SU-DHL-6 (cell line): ENCODE results near the gene F8.

Experiments used
- H2AFZ ChIP-seq: fragments of 200-600 bp; sonication (generic); 2 replicates; pipeline ENCODE4 v1.6.1; 2014; ENCODE audit warnings: low read depth, mild to moderate bottlenecking, moderate library complexity, mixed read lengths, antibody characterized with exemption, low read length; ENCODE audit not compliant: severe bottlenecking
- H3F3A ChIP-seq: fragments of 200-600 bp; shearing (Covaris generic); 2 replicates; pipeline ENCODE4 v1.6.0; 2016; ENCODE audit warnings: antibody characterized with exemption, mild to moderate bottlenecking; ENCODE audit not compliant: insufficient read depth
- H3K27ac ChIP-seq: fragments of 200-600 bp; sonication (generic); 2 replicates; pipeline ENCODE4 v1.5.1; 2016; ENCODE audit warnings: low read depth, mild to moderate bottlenecking, low read length, moderate library complexity, mixed read lengths
- H3K27me3 ChIP-seq: fragments of 200-600 bp; sonication (generic), shearing (Covaris generic); 2 replicates; pipeline ENCODE4 v1.6.0; 2014; ENCODE audit warnings: mild to moderate bottlenecking, low read length
- H3K36me3 ChIP-seq: fragments of 200-600 bp; sonication (generic); 2 replicates; pipeline ENCODE4 v1.6.1; 2014; ENCODE audit warnings: mild to moderate bottlenecking, low read length, mixed read lengths
- H3K4me2 ChIP-seq: fragments of 300-600, 200-600 bp; shearing (Covaris generic), sonication (generic); 2 replicates; pipeline ENCODE4 v1.6.0; 2014; ENCODE audit warnings: low read length, low read depth, mild to moderate bottlenecking; ENCODE audit not compliant: poor library complexity, severe bottlenecking
- H3K4me3 ChIP-seq: fragments of 200-600 bp; sonication (generic); 2 replicates; pipeline ENCODE4 v1.5.1; 2014; ENCODE audit warnings: antibody characterized with exemption, low read length, mild to moderate bottlenecking, mixed read lengths; ENCODE audit not compliant: insufficient read depth, poor library complexity, severe bottlenecking
- H3K79me2 ChIP-seq: fragments of 200-600 bp; sonication (generic); 2 replicates; pipeline ENCODE4 v1.6.1; 2014; ENCODE audit warnings: mild to moderate bottlenecking, low read length, moderate library complexity; ENCODE audit not compliant: insufficient read depth
- H3K9ac ChIP-seq: fragments of 200-600 bp; sonication (generic); 2 replicates; pipeline ENCODE4 v1.7.0; 2014; ENCODE audit warnings: mild to moderate bottlenecking, low read length
- H3K9me2 ChIP-seq: fragments of 200-600 bp; sonication (generic); replicated peaks from 2 replicates; pipeline ENCODE4 v1.6.1; 2014; ENCODE audit warnings: low read length; ENCODE audit not compliant: insufficient read depth
- H3K9me3 ChIP-seq: fragments of 200-600 bp; sonication (generic); 2 replicates; pipeline ENCODE4 v1.6.1; 2014; ENCODE audit warnings: low read length, mixed read lengths; ENCODE audit not compliant: insufficient read depth
- H4K20me1 ChIP-seq: fragments of 200-600 bp; sonication (generic); 2 replicates; pipeline ENCODE4 v1.6.1; 2014; ENCODE audit warnings: low read depth, mild to moderate bottlenecking, antibody characterized with exemption, low read length, moderate library complexity, mixed read lengths
- EZH2phosphoT487 ChIP-seq: fragments of 200-600 bp; sonication (generic), shearing (Covaris generic); conservative IDR thresholded peaks from 2 replicates; pipeline ENCODE4 v1.6.1; 2018; ENCODE audit warnings: mild to moderate bottlenecking, antibody characterized with exemption, low read length, moderate library complexity, mixed read lengths
- TF ChIP-seq, protein P1 (sequence below): fragments of 200-600 bp; sonication (generic); IDR thresholded peaks from one replicate; pipeline ENCODE4 v1.5.1; 2017; ENCODE audit warnings: antibody characterized with exemption, mild to moderate bottlenecking, low read length, moderate library complexity; ENCODE audit not compliant: insufficient read depth, poor library complexity, severe bottlenecking

The F8 gene

GRCh38 chrX:154980330-154981115 is 42.0 kb downstream of the F8 start:
- Histone ChIP-seq H3K36me3 (no peaks in the 10 kb centered on the region), H3K27me3 (no peaks in the 10 kb centered on the region), H4K20me1 (no peaks in the 10 kb centered on the region), H2AFZ (peak overlapping the region; percentile 48), H3K79me2 (no peaks in the 10 kb centered on the region), H3K4me3 (no peak overlapping the region), H3K9ac (no peak overlapping the region; the same call in 1 of the 2 replicates), H3K9me2 (no peaks in the 10 kb centered on the region), H3F3A (no peaks in the 10 kb centered on the region), H3K4me2 (peak overlapping the region; percentile 34), H3K9me3 (no peaks in the 10 kb centered on the region), H3K27ac (no peak overlapping the region)
- no peak for TF ChIP-seq EZH2phosphoT487
- TF ChIP-seq, protein P1, sequence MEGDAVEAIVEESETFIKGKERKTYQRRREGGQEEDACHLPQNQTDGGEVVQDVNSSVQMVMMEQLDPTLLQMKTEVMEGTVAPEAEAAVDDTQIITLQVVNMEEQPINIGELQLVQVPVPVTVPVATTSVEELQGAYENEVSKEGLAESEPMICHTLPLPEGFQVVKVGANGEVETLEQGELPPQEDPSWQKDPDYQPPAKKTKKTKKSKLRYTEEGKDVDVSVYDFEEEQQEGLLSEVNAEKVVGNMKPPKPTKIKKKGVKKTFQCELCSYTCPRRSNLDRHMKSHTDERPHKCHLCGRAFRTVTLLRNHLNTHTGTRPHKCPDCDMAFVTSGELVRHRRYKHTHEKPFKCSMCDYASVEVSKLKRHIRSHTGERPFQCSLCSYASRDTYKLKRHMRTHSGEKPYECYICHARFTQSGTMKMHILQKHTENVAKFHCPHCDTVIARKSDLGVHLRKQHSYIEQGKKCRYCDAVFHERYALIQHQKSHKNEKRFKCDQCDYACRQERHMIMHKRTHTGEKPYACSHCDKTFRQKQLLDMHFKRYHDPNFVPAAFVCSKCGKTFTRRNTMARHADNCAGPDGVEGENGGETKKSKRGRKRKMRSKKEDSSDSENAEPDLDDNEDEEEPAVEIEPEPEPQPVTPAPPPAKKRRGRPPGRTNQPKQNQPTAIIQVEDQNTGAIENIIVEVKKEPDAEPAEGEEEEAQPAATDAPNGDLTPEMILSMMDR = peak; percentile 31

DNA sequence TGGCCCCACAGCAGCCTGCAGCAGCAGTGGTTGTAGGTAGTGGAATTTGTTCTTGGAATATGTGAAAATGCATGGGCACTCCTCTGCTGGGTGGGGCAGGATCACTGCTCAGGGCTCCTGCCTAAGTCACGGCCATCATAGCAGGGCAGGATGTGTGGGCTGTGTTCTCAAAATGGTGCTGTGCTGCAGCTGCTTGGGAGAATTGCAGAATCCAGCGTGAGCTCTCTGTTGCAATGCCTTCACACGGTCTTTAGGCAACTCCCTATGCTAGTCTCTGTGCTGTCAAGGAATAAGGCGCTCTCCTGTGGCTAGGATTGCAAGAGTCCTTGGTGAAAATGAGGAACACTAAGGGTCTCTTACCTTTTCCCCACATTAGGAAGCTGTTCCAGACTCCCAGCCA is 42.9 kb downstream of the F8 start:
- Histone ChIP-seq H3K27ac (no peak overlapping the region), H3K9ac (no peak overlapping the region), H3K9me3 (no peaks in the 10 kb centered on the region), H3K9me2 (no peaks in the 10 kb centered on the region), H3K4me3 (no peak overlapping the region), H3K4me2 (no peak overlapping the region), H3K27me3 (no peaks in the 10 kb centered on the region), H4K20me1 (no peaks in the 10 kb centered on the region), H3K79me2 (no peaks in the 10 kb centered on the region), H3K36me3 (no peaks in the 10 kb centered on the region), H3F3A (no peaks in the 10 kb centered on the region), H2AFZ (no peak overlapping the region)
- TF ChIP-seq, protein P1 = no peak
- no peak for TF ChIP-seq EZH2phosphoT487

DNA sequence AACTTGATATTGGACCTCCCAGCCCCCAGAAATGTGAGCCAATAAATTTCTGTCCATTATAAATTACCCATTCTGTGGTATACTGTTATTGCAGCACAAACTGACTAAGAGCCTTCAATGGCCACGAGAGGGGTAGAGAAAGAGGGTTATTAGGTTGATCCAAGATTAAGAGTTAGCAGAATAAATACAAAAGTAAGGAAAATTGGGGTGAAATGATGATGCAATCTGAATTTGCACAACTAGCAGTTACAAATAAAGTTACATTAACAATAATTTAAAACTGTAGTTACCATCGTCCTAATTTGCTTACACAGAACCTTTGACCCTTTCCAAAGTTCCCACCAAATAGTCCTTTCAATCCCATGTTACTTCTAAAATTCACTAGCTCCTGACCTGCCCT is 54.2 kb downstream of the F8 start:
- Histone ChIP-seq H3K27me3 (no peaks in the 10 kb centered on the region), H3K4me2 (no peak overlapping the region), H2AFZ (no peak overlapping the region), H3K27ac (no peak overlapping the region), H3K4me3 (no peak overlapping the region), H3K79me2 (no peaks in the 10 kb centered on the region), H3K9ac (no peak overlapping the region), H3F3A (no peaks in the 10 kb centered on the region), H4K20me1 (no peaks in the 10 kb centered on the region), H3K36me3 (no peaks in the 10 kb centered on the region), H3K9me3 (no peaks in the 10 kb centered on the region), H3K9me2 (no peaks in the 10 kb centered on the region)
- TF ChIP-seq, protein P1 = no peak
- TF ChIP-seq EZH2phosphoT487 = no peak
